Ovary (tissue), 3 donors: ENCODE results near the gene ZSCAN10.

Experiments used
- POLR2A ChIP-seq: fragments of 450-650 bp; IDR thresholded peaks from one replicate; pipeline ENCODE4 v1.6.1; 2017; ENCODE audit warnings: antibody characterized with exemption, mild to moderate bottlenecking, moderate library complexity
- TF ChIP-seq, protein P1 (sequence below), 3 donors: fragments of 450-650 bp in 2 of 3; fragments of 200-600 bp in 1 of 3; IDR thresholded peaks; one replicate each; pipeline versions ENCODE4 v1.5.1 to v1.8.0; 2016 to 2022; ENCODE audit warnings: antibody characterized with exemption in 3 of 3, mild to moderate bottlenecking in 1 of 3
- donor health status: DM: no; HTN: no; CAD: no.

GRCh38 chr16:3115003-3115402, 15.9 kb upstream of the ZSCAN10 start:
- TF ChIP-seq, protein P1, sequence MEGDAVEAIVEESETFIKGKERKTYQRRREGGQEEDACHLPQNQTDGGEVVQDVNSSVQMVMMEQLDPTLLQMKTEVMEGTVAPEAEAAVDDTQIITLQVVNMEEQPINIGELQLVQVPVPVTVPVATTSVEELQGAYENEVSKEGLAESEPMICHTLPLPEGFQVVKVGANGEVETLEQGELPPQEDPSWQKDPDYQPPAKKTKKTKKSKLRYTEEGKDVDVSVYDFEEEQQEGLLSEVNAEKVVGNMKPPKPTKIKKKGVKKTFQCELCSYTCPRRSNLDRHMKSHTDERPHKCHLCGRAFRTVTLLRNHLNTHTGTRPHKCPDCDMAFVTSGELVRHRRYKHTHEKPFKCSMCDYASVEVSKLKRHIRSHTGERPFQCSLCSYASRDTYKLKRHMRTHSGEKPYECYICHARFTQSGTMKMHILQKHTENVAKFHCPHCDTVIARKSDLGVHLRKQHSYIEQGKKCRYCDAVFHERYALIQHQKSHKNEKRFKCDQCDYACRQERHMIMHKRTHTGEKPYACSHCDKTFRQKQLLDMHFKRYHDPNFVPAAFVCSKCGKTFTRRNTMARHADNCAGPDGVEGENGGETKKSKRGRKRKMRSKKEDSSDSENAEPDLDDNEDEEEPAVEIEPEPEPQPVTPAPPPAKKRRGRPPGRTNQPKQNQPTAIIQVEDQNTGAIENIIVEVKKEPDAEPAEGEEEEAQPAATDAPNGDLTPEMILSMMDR (IDR thresholded peaks at IDR 0.05), result no peak
- TF ChIP-seq POLR2A, result no peak
